Fibroblast of peridontal ligament (primary cell): ENCODE measurements around the gene ASIC2.
"Not testable (repeated sequence)": the region's sequence is repeated elsewhere in the genome, so short reads cannot be mapped to it uniquely, and the experiment has no call there.

Experiments used
- DNase-seq: peaks from one replicate; pipeline ENCODE4 v3.0.0-alpha.2; 2010; ENCODE audit errors: extremely low read depth

Gene ASIC2

GRCh38 chr17:33021731-33022408 lies 271.2 kb downstream of the ASIC2 start:
- no peak for DNase-seq

- no peak for DNase-seq
These were observed 273.8 kb downstream of the ASIC2 start for GRCh38 chr17:33019161-33019890.

- DNase-seq: no peak
These were observed 275.7 kb downstream of the ASIC2 start for GRCh38 chr17:33017366-33017765.

- DNase-seq: no peak
These were observed 276.2 kb downstream of the ASIC2 start for GRCh38 chr17:33016920-33017319.

GRCh38 chr17:33015716-33016346 lies 277.3 kb downstream of the ASIC2 start:
- no peak for DNase-seq

GRCh38 chr17:33014751-33015150 lies 278.3 kb downstream of the ASIC2 start:
- no peak for DNase-seq

GRCh38 chr17:33013596-33014375 lies 279.3 kb downstream of the ASIC2 start:
- no peak for DNase-seq

GRCh38 chr17:33012522-33013033 lies 280.5 kb downstream of the ASIC2 start:
- peak; percentile 89 for DNase-seq

- DNase-seq: no peak
These were observed 283.5 kb downstream of the ASIC2 start for GRCh38 chr17:33009636-33010035.

GRCh38 chr17:33007186-33007585 lies 285.9 kb downstream of the ASIC2 start:
- no peak for DNase-seq

- DNase-seq: no peak
These were observed 290.8 kb downstream of the ASIC2 start for GRCh38 chr17:33002246-33002645.

- DNase-seq: peak; percentile 38
These were observed 294.2 kb downstream of the ASIC2 start for GRCh38 chr17:32998887-32999228.

GRCh38 chr17:32998111-32998886 lies 294.8 kb downstream of the ASIC2 start:
- DNase-seq: peak; percentile 64

GRCh38 chr17:32995416-32996045 lies 297.6 kb downstream of the ASIC2 start:
- DNase-seq: no peak

- DNase-seq: no peak
These were observed 299.1 kb downstream of the ASIC2 start for GRCh38 chr17:32993977-32994376.

- DNase-seq: no peak
These were observed 300.6 kb downstream of the ASIC2 start for GRCh38 chr17:32992321-32993033.

- no peak for DNase-seq
These were observed 304.5 kb downstream of the ASIC2 start for GRCh38 chr17:32988481-32989101.

- DNase-seq: not testable (repeated sequence)
These were observed 305.2 kb downstream of the ASIC2 start for GRCh38 chr17:32987868-32988267.

GRCh38 chr17:32987453-32987805 lies 305.7 kb downstream of the ASIC2 start:
- DNase-seq: not testable (repeated sequence)
